PC-9 (cell line): ENCODE results near the gene NBEAL1. TPM values are rescaled to one million over a fixed set of nuclear protein-coding genes. Genes with fewer than 3 reads are reported as not detected.
"Not testable (repeated sequence)": the region's sequence is repeated elsewhere in the genome, so short reads cannot be mapped to it uniquely, and the experiment has no call there.

Source experiments
- BruUV-seq: library from RNA; stranded (reverse); fragments of 400-500 nt; replicated peaks from 2 replicates; lab custom pipeline; 2021; lab: Mats Ljungman, UMichigan
- CTCF ChIA-PET: fragments of 300-600 bp; sonication (Branson Sonifier 250); formaldehyde crosslinking; loops from one replicate; lab custom pipeline; 2022; ENCODE audit warnings: antibody characterized with exemption; lab: Charles Lee
- POLR2A ChIA-PET: fragments of 300-600 bp; sonication (Branson Sonifier 250); formaldehyde crosslinking; loops from one replicate; lab custom pipeline; 2022; ENCODE audit warnings: antibody characterized with exemption; ENCODE audit not compliant: unreplicated experiment; lab: Charles Lee
- DNase-seq, 2 experiments: peaks; one replicate each; pipeline versions ENCODE4 v3.0.0 to v3.0.0-alpha.2; 2015 to 2022; ENCODE audit warnings: mixed read lengths in 1 of 2
- H2AFZ ChIP-seq: fragments of 200-600 bp; sonication (generic); 2 replicates; pipeline ENCODE4 v1.8.1; 2017; ENCODE audit warnings: antibody characterized with exemption
- H3F3A ChIP-seq: fragments of 200-600 bp; sonication (generic); 2 replicates; pipeline ENCODE4 v1.8.1; 2017; ENCODE audit warnings: antibody characterized with exemption, mild to moderate bottlenecking, low read depth; ENCODE audit not compliant: insufficient read depth
- H3K27ac ChIP-seq: fragments of 200-600 bp; sonication (generic); 2 replicates; pipeline ENCODE4 v1.6.1; 2016; ENCODE audit warnings: mixed run types
- H3K27me3 ChIP-seq: fragments of 200-600 bp; sonication (generic); 2 replicates; pipeline ENCODE4 v1.6.1; 2016; ENCODE audit warnings: low read depth, mixed run types; ENCODE audit not compliant: insufficient read depth
- H3K36me3 ChIP-seq: fragments of 200-600 bp; sonication (generic); 2 replicates; pipeline ENCODE4 v1.6.1; 2016; ENCODE audit warnings: low read depth, mixed run types
- H3K4me1 ChIP-seq: fragments of 200-600 bp; sonication (generic); replicated peaks from 2 replicates; pipeline ENCODE4 v1.6.1; 2016; ENCODE audit warnings: mixed run types; ENCODE audit not compliant: insufficient read depth
- H3K4me2 ChIP-seq: fragments of 200-600 bp; sonication (generic); 2 replicates; pipeline ENCODE4 v1.6.1; 2017; ENCODE audit warnings: mixed run types
- H3K4me3 ChIP-seq: fragments of 200-600 bp; sonication (generic); 2 replicates; pipeline ENCODE4 v1.6.1; 2016; ENCODE audit warnings: mixed run types
- H3K79me2 ChIP-seq: fragments of 200-600 bp; sonication (generic); 2 replicates; pipeline ENCODE4 v1.6.1; 2017; ENCODE audit warnings: low read depth, mixed run types
- H3K9me2 ChIP-seq: fragments of 200-600 bp; sonication (generic); 2 replicates; pipeline ENCODE4 v1.8.1; 2017; ENCODE audit warnings: mild to moderate bottlenecking; ENCODE audit not compliant: insufficient read depth
- H3K9me3 ChIP-seq: fragments of 200-600 bp; sonication (generic); 2 replicates; pipeline ENCODE4 v1.8.1; 2016; ENCODE audit warnings: low read depth; ENCODE audit not compliant: insufficient read depth
- H4K20me1 ChIP-seq: fragments of 200-600 bp; sonication (generic); 2 replicates; pipeline ENCODE4 v1.8.1; 2017; ENCODE audit not compliant: insufficient read depth
- CTCF ChIP-seq: fragments of 200-600 bp; sonication (generic); conservative IDR thresholded peaks from 2 replicates; pipeline ENCODE4 v1.6.1; 2017; ENCODE audit warnings: mixed run types, antibody characterized with exemption, mild to moderate bottlenecking, moderate library complexity
- EZH2 ChIP-seq: fragments of 200-600 bp; sonication (generic); IDR thresholded peaks from 2 replicates; pipeline ENCODE4 v1.8.0; 2017; ENCODE audit warnings: antibody characterized with exemption, low read depth
- intact Hi-C: fragments of 100-400 bp; cut with micrococcal nuclease; formaldehyde crosslinking; loops from one replicate; pipeline ENCODE4 v1.10.0; 2022; ENCODE audit not compliant: unreplicated experiment
- total RNA-seq: library from RNA; stranded (reverse); gene quantifications from 2 replicates; pipeline ENCODE4 v1.2.3, GENCODE V29; 2021

Gene NBEAL1
- total RNA-seq, 1 experiment from 2014 or later = 19.5 TPM

- Histone ChIP-seq H3K36me3 (no peaks in the 10 kb centered on the region), H3K9me3 (no peaks in the 10 kb centered on the region), H3K4me2 (no peak overlapping the region), H2AFZ (no peak overlapping the region), H3F3A (no peaks in the 10 kb centered on the region), H3K9me2 (no peaks in the 10 kb centered on the region), H3K4me1 (no peaks in the 10 kb centered on the region), H3K4me3 (no peak overlapping the region), H3K79me2 (no peaks in the 10 kb centered on the region), H3K27me3 (no peaks in the 10 kb centered on the region), H3K27ac (no peak overlapping the region), H4K20me1 (no peaks in the 10 kb centered on the region)
- no TSS peak for BruUV-seq
- intact Hi-C loops = no loop called here
- no peak for DNase-seq
- CTCF ChIA-PET = no interaction called here
- POLR2A ChIA-PET = no interaction called here
- TF ChIP-seq CTCF (no peak), EZH2 (no peak)
These were observed 128.7 kb downstream of the NBEAL1 start for GRCh38 chr2:203143391-203143790.

GRCh38 chr2:203149194-203149593 is 134.5 kb downstream of the NBEAL1 start:
- TF ChIP-seq CTCF (no peak), EZH2 (no peak)
- ChIA-PET CTCF (no interaction called here), POLR2A (no interaction called here)
- no peak overlapping the region for H3K27ac ChIP-seq
- no peaks in the 10 kb centered on the region for H3F3A ChIP-seq
- H3K4me3 ChIP-seq = no peak overlapping the region
- H3K79me2 ChIP-seq = no peaks in the 10 kb centered on the region
- no TSS peak for BruUV-seq
- intact Hi-C loops = no loop called here
- DNase-seq = no peak
- no peaks in the 10 kb centered on the region for H3K9me3 ChIP-seq
- no peak overlapping the region for H2AFZ ChIP-seq
- H3K27me3 ChIP-seq = no peaks in the 10 kb centered on the region
- no peaks in the 10 kb centered on the region for H3K9me2 ChIP-seq
- no peaks in the 10 kb centered on the region for H4K20me1 ChIP-seq
- no peaks in the 10 kb centered on the region for H3K4me1 ChIP-seq
- H3K4me2 ChIP-seq = no peak overlapping the region
- H3K36me3 ChIP-seq = no peaks in the 10 kb centered on the region

GRCh38 chr2:203155406-203155805 is 140.7 kb downstream of the NBEAL1 start:
- H3F3A ChIP-seq = no peaks in the 10 kb centered on the region
- no peaks in the 10 kb centered on the region for H3K4me1 ChIP-seq
- BruUV-seq = no TSS peak
- intact Hi-C loops = no loop called here
- no peaks in the 10 kb centered on the region for H3K9me2 ChIP-seq
- H3K79me2 ChIP-seq = no peaks in the 10 kb centered on the region
- no peaks in the 10 kb centered on the region for H3K9me3 ChIP-seq
- ChIA-PET POLR2A (no interaction called here), CTCF (no interaction called here)
- no peak overlapping the region for H2AFZ ChIP-seq
- no peaks in the 10 kb centered on the region for H3K36me3 ChIP-seq
- TF ChIP-seq EZH2 (no peak), CTCF (no peak; the same call in 1 of the 2 replicates)
- H3K27me3 ChIP-seq = no peaks in the 10 kb centered on the region
- H3K27ac ChIP-seq = no peak overlapping the region
- H3K4me3 ChIP-seq = no peak overlapping the region
- H4K20me1 ChIP-seq = no peaks in the 10 kb centered on the region
- no peak overlapping the region for H3K4me2 ChIP-seq
- DNase-seq = peak in 1 of 2 experiments; percentile 3

GRCh38 chr2:203162722-203163121 is 148.0 kb downstream of the NBEAL1 start:
- BruUV-seq, H3K4me3 ChIP-seq, CTCF ChIA-PET, H3K27me3 ChIP-seq, H3K4me1 ChIP-seq, H3K27ac ChIP-seq, H3K9me2 ChIP-seq, H3K36me3 ChIP-seq, intact Hi-C loops, H3F3A ChIP-seq, H4K20me1 ChIP-seq, H3K9me3 ChIP-seq, H3K4me2 ChIP-seq, DNase-seq, POLR2A ChIA-PET, H2AFZ ChIP-seq, H3K79me2 ChIP-seq: not testable (repeated sequence)
